Astrocyte (in vitro differentiated cells and primary cell): ENCODE measurements around the gene HSD3B7. TPM values are rescaled to one million over a fixed set of nuclear protein-coding genes. Genes with fewer than 3 reads are reported as not detected.
A peak's percentile ranks its signal among the peaks of the same experiment; 100 is the strongest.

Experiments used
- DNase-seq: peaks from one replicate; pipeline ENCODE4 v3.0.0-alpha.2; 2010; ENCODE audit warnings: low read depth
- FAIRE-seq: peaks from 2 replicates; lab custom pipeline; 2011; peaks lifted over from hg19 to GRCh38; lab: Jason Lieb, UNC
- H2AFZ ChIP-seq: 2 replicates; pipeline ENCODE4 v1.6.0; 2012; ENCODE audit warnings: low read depth, low read length, inconsistent platforms
- H3K27ac ChIP-seq: 2 replicates; pipeline ENCODE4 v1.5.1; 2011; ENCODE audit warnings: low read depth, low read length, inconsistent platforms
- H3K27me3 ChIP-seq: 2 replicates; pipeline ENCODE4 v1.6.0; 2011; ENCODE audit warnings: low read length, inconsistent platforms; ENCODE audit not compliant: insufficient read depth
- H3K36me3 ChIP-seq: 2 replicates; pipeline ENCODE4 v1.5.1; 2011; ENCODE audit warnings: low read length, inconsistent platforms; ENCODE audit not compliant: insufficient read depth
- H3K4me1 ChIP-seq: 2 replicates; pipeline ENCODE4 v1.5.1; 2011; ENCODE audit warnings: low read length, inconsistent platforms; ENCODE audit not compliant: insufficient read depth
- H3K4me2 ChIP-seq: 2 replicates; pipeline ENCODE4 v1.6.0; 2012; ENCODE audit warnings: low read length, inconsistent platforms
- H3K4me3 ChIP-seq: 2 replicates; pipeline ENCODE4 v1.5.1; 2011; ENCODE audit warnings: low read depth, mild to moderate bottlenecking, low read length, inconsistent platforms; ENCODE audit not compliant: insufficient read depth
- H3K79me2 ChIP-seq: 2 replicates; pipeline ENCODE4 v1.6.0; 2012; ENCODE audit warnings: mild to moderate bottlenecking, low read length, inconsistent platforms; ENCODE audit not compliant: insufficient read depth
- H3K9ac ChIP-seq: 2 replicates; pipeline ENCODE4 v1.6.0; 2012; ENCODE audit warnings: mild to moderate bottlenecking, low read length, inconsistent platforms
- H3K9me3 ChIP-seq: 2 replicates; pipeline ENCODE4 v1.5.1; 2012; ENCODE audit warnings: low read depth, mild to moderate bottlenecking, low read length, inconsistent platforms; ENCODE audit not compliant: insufficient read depth
- H4K20me1 ChIP-seq: 2 replicates; pipeline ENCODE4 v1.6.0; 2012; ENCODE audit warnings: low read length, inconsistent platforms; ENCODE audit not compliant: insufficient read depth
- H3K27ac Mint-ChIP-seq: one replicate; pipeline ENCODE4 v1.8.0; 2021; ENCODE audit warnings: mild to moderate bottlenecking, mixed read lengths; ENCODE audit not compliant: unreplicated experiment
- H3K27me3 Mint-ChIP-seq: one replicate; pipeline ENCODE4 v1.8.0; 2021; ENCODE audit warnings: low read depth, mixed read lengths; ENCODE audit not compliant: unreplicated experiment
- H3K36me3 Mint-ChIP-seq: one replicate; pipeline ENCODE4 v1.8.0; 2021; ENCODE audit warnings: low read depth, mixed read lengths; ENCODE audit not compliant: unreplicated experiment
- H3K4me1 Mint-ChIP-seq: one replicate; pipeline ENCODE4 v1.8.0; 2021; ENCODE audit warnings: low read depth, mixed read lengths; ENCODE audit not compliant: unreplicated experiment
- H3K4me3 Mint-ChIP-seq: one replicate; pipeline ENCODE4 v1.8.0; 2021; ENCODE audit warnings: mild to moderate bottlenecking, moderate library complexity, mixed read lengths; ENCODE audit not compliant: unreplicated experiment
- H3K9me3 Mint-ChIP-seq: one replicate; pipeline ENCODE4 v1.8.0; 2021; ENCODE audit warnings: mild to moderate bottlenecking, mixed read lengths; ENCODE audit not compliant: unreplicated experiment
- EZH2 ChIP-seq: IDR thresholded peaks from 2 replicates; pipeline ENCODE4 v1.6.1; 2012; ENCODE audit warnings: mild to moderate bottlenecking, low read length, inconsistent platforms; ENCODE audit not compliant: insufficient read depth
- total RNA-seq: library from RNA; stranded (reverse); gene quantifications from 2 replicates; pipeline ENCODE4 v1.2.1, GENCODE V29; 2021
- TF ChIP-seq, protein P1 (sequence below): IDR thresholded peaks from 2 replicates; pipeline ENCODE4 v1.5.1; 2011; ENCODE audit warnings: low read depth, mild to moderate bottlenecking, inconsistent platforms, low read length, moderate library complexity; ENCODE audit not compliant: insufficient read depth

The HSD3B7 gene
- total RNA-seq, 1 donor from 2014 or later = 8.3 TPM

GRCh38 chr16:30980959-30981358 is 4.0 kb upstream of the HSD3B7 start:
- peaks cover 7% of the 10 kb centered on the region for H3K4me1 Mint-ChIP-seq
- Histone ChIP-seq H3K9ac (no peak overlapping the region), H3K27ac (no peak overlapping the region), H3K4me3 (no peak overlapping the region), H3K4me2 (no peak overlapping the region), H3K4me1 (peaks cover 9% of the 10 kb centered on the region), H3K9me3 (no peaks in the 10 kb centered on the region), H3K79me2 (no peaks in the 10 kb centered on the region), H3K36me3 (peaks cover 9% of the 10 kb centered on the region), H2AFZ (no peak overlapping the region), H3K27me3 (no peaks in the 10 kb centered on the region), H4K20me1 (peaks cover 24% of the 10 kb centered on the region)
- no peak for FAIRE-seq
- no peaks in the 10 kb centered on the region for H3K9me3 Mint-ChIP-seq
- H3K4me3 Mint-ChIP-seq = no peak overlapping the region
- H3K27me3 Mint-ChIP-seq = no peaks in the 10 kb centered on the region
- H3K27ac Mint-ChIP-seq = peak overlapping the region; percentile 66
- TF ChIP-seq, protein P1, sequence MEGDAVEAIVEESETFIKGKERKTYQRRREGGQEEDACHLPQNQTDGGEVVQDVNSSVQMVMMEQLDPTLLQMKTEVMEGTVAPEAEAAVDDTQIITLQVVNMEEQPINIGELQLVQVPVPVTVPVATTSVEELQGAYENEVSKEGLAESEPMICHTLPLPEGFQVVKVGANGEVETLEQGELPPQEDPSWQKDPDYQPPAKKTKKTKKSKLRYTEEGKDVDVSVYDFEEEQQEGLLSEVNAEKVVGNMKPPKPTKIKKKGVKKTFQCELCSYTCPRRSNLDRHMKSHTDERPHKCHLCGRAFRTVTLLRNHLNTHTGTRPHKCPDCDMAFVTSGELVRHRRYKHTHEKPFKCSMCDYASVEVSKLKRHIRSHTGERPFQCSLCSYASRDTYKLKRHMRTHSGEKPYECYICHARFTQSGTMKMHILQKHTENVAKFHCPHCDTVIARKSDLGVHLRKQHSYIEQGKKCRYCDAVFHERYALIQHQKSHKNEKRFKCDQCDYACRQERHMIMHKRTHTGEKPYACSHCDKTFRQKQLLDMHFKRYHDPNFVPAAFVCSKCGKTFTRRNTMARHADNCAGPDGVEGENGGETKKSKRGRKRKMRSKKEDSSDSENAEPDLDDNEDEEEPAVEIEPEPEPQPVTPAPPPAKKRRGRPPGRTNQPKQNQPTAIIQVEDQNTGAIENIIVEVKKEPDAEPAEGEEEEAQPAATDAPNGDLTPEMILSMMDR = no peak
- TF ChIP-seq EZH2 = no peak
- H3K36me3 Mint-ChIP-seq = peaks cover 11% of the 10 kb centered on the region
- DNase-seq = no peak

DNA sequence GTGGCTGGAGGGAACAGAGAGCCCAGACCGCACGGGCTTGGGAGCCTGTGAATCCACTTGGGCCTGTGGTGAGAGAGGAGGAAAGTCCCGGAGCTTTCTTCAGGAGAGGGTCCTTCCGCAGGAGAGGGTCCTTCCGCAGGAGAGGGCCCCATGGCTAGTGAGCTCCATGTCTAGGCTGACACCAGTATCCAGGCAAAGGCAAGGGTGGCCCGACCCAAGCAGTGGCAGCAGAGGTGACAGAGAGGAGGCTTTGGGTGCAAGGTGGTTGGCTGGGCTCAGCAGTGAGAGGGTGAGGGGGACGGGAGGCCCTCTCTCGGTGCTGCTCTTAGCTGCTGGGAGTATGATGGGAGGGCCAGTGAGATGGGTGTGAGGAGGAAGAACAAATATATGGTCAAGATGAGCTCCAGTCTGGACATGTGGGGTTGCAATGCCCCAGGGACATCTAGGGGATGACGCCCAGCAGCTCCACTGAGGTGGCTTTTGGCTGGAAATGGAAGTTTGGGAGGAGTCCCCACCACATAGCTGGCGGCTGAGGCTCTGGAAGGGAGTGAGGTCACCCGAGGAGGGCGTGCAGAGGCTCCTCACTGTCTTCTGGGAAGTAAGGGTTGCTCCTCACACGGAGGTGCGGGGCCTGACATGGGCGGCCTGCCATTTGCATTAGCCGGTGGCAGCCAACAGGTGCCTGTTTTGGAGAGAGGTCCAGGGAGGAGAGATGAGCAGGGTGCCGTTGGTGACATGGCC is 2.3 kb upstream of the HSD3B7 start:
- no peaks in the 10 kb centered on the region for H3K27me3 Mint-ChIP-seq
- peaks cover 11% of the 10 kb centered on the region for H3K36me3 Mint-ChIP-seq
- Histone ChIP-seq H3K9ac (no peak overlapping the region), H4K20me1 (peaks cover 9% of the 10 kb centered on the region), H2AFZ (no peak overlapping the region), H3K27me3 (no peaks in the 10 kb centered on the region), H3K36me3 (peaks cover 9% of the 10 kb centered on the region), H3K79me2 (no peaks in the 10 kb centered on the region), H3K4me2 (no peak overlapping the region), H3K4me3 (no peak overlapping the region), H3K9me3 (no peaks in the 10 kb centered on the region), H3K27ac (no peak overlapping the region), H3K4me1 (peaks cover 10% of the 10 kb centered on the region)
- DNase-seq (no peak), FAIRE-seq (no peak)
- TF ChIP-seq, protein P1 = no peak
- no peak overlapping the region for H3K4me3 Mint-ChIP-seq
- peaks cover 7% of the 10 kb centered on the region for H3K4me1 Mint-ChIP-seq
- H3K9me3 Mint-ChIP-seq = no peaks in the 10 kb centered on the region
- peak overlapping the region; percentile 67 for H3K27ac Mint-ChIP-seq

GRCh38 chr16:30983289-30983889 is 1.6 kb upstream of the HSD3B7 start:
- no peaks in the 10 kb centered on the region for H3K27me3 ChIP-seq
- Mint-ChIP-seq H3K9me3 (no peaks in the 10 kb centered on the region), H3K4me3 (no peak overlapping the region), H3K36me3 (peaks cover 11% of the 10 kb centered on the region), H3K27me3 (no peaks in the 10 kb centered on the region), H3K4me1 (peaks cover 7% of the 10 kb centered on the region), H3K27ac (no peak overlapping the region)
- H3K4me2 ChIP-seq = no peak overlapping the region
- DNase-seq (no peak), FAIRE-seq (no peak)
- no peak overlapping the region for H3K27ac ChIP-seq
- no peak overlapping the region for H3K9ac ChIP-seq
- no peaks in the 10 kb centered on the region for H3K9me3 ChIP-seq
- TF ChIP-seq EZH2 = no peak
- TF ChIP-seq, protein P1 = no peak
- H4K20me1 ChIP-seq = peaks cover 6% of the 10 kb centered on the region
- no peak overlapping the region for H2AFZ ChIP-seq
- peaks cover 10% of the 10 kb centered on the region for H3K4me1 ChIP-seq
- H3K36me3 ChIP-seq = peaks cover 7% of the 10 kb centered on the region
- no peaks in the 10 kb centered on the region for H3K79me2 ChIP-seq
- no peak overlapping the region for H3K4me3 ChIP-seq
